Heart right ventricle (tissue), 16 donors: Measurements from ENCODE around the gene CFAP70. TPM values are rescaled to one million over a fixed set of nuclear protein-coding genes. Genes with fewer than 3 reads are reported as not detected.
A peak's percentile ranks its signal among the peaks of the same experiment; 100 is the strongest.

Source experiments
- ATAC-seq, 8 donors: fragments of 200-7000 bp; cut with Tn5 transposase; one replicate each; pipeline ENCODE4 v1.9.1; 2020; ENCODE audit warnings: mild to moderate bottlenecking in 8 of 8, moderate library complexity in 8 of 8, moderate number of reproducible peaks in 1 of 8
- DNase-seq, 2 donors: peaks; one replicate each; pipeline ENCODE4 v3.0.0-alpha.2; 2020
- H3K27ac ChIP-seq, 10 donors: fragments of 200-600 bp; sonication (generic) in 2 of 10; one replicate each; pipeline versions ENCODE4 v1.5.0 to v1.8.0; 2020 to 2022; ENCODE audit warnings: mild to moderate bottlenecking in 3 of 10
- H3K27me3 ChIP-seq, 7 donors: fragments of 200-600 bp; one replicate each; pipeline ENCODE4 v1.8.0; 2021 to 2022; ENCODE audit warnings: mild to moderate bottlenecking in 2 of 7
- H3K36me3 ChIP-seq, 9 donors: fragments of 200-600 bp; sonication (generic) in 1 of 9; one replicate each; pipeline versions ENCODE4 v1.5.0 to v1.8.0; 2020 to 2022; ENCODE audit warnings: mild to moderate bottlenecking in 2 of 9
- H3K4me1 ChIP-seq, 9 donors: fragments of 200-600 bp; sonication (generic) in 1 of 9; one replicate each; pipeline versions ENCODE4 v1.5.0 to v1.8.0; 2020 to 2022; ENCODE audit warnings: mild to moderate bottlenecking in 4 of 9
- H3K4me3 ChIP-seq, 10 donors: fragments of 200-600 bp; sonication (generic) in 2 of 10; one replicate each; pipeline versions ENCODE4 v1.5.0 to v1.8.0; 2020 to 2022; ENCODE audit warnings: mild to moderate bottlenecking in 7 of 10, moderate library complexity in 2 of 10
- H3K9me3 ChIP-seq, 11 donors: fragments of 200-600 bp in 10 of 11; sonication (generic) in 2 of 11; one replicate each; pipeline versions ENCODE4 v1.5.0 to v1.8.0; 2013 to 2022; ENCODE audit warnings: mild to moderate bottlenecking in 2 of 11, control low read depth in 1 of 11, moderate library complexity in 1 of 11
- CTCF ChIP-seq, 9 donors: fragments of 200-600 bp; sonication (generic) in 2 of 9; IDR thresholded peaks; one replicate each; pipeline versions ENCODE4 v1.5.0 to v1.8.0; 2021 to 2022; ENCODE audit warnings: antibody characterized with exemption in 9 of 9, mild to moderate bottlenecking in 5 of 9, moderate library complexity in 1 of 9
- WGBS, 2 donors: extraction: QIAGEN DNeasy Blood & Tissue Kit; methylation state at CpG; one replicate each; pipeline ENCODE4 v1.1.7; 2013; ENCODE audit warnings: inconsistent platforms in 1 of 2; 5-methylcytosine and 5-hydroxymethylcytosine counted together
- intact Hi-C, 10 donors: fragments of 100-400 bp; cut with DNase I; formaldehyde crosslinking; loops; one replicate each; pipeline versions ENCODE4 v1.11.1 to v1.14.2; 2022
- polyA plus RNA-seq, 2 donors: library from polyadenylated mRNA; stranded (reverse); fragments of 200-250 nt; gene quantifications; one replicate each; pipeline ENCODE4 v1.2.3, GENCODE V29; 2013
- total RNA-seq, 10 donors: library from RNA; stranded (reverse); fragmentation: NEBNext Ultra II Directional in 3 of 10; extraction: Animal tissue kit (Norgen Biotek cat#: 25700) in 3 of 10; gene quantifications; one replicate each; pipeline versions ENCODE4 v1.2.1 to v1.2.4, GENCODE V29; 2021 to 2023
- donor health status: Arrhythmogenic right ventricular cardiomyopathy.
- donor health status: ischemic (EF 13 %, LVEDD 7.1; RV severe dilation, severe dysfunction).
- donor health status: healthy with polysubstance abuse.
- donor health status: DM: no; HTN: yes; CAD: no.
- donor health status: DM: no; HTN: no; CAD: no.
- donor health status: ischemic (EF 25% LVEDD 6.9; RV normal size, moderate dysfunction).
- donor health status: ischemic (EF 25% LVEDD 5.7; RV mildly dilated, moderate dysfunction).
- donor health status: healthy.
- donor health status: DM: yes; HTN: yes; CAD: no.
- donor health status: Ischemic cardiomyopathy.
- donor health status: ischemic (EF 35%, LVEDD 5.7; RV mildly dilated, moderate dysfunction).
- donor health status: nonischemic (EF 11% LVEDD 7.7; RV severe dilation, severe dysfunction).
- donor health status: DM: yes; HTN: yes; CAD: no.
- donor health status: PGD.
- donor health status: ischemic (EF 29% LVEDD 5.4; RV normal size, mild dysfunction).
- donor health status: nonischemic (EF 23%, LVEDD 6.1; RV moderate dilation, normal function).

Gene CFAP70
- total and polyA plus RNA-seq, 12 donors = 0.25 to 5.4 (median 1.9) TPM

GRCh38 chr10:73405556-73405955 lies 46.9 kb upstream of the CFAP70 start:
- Histone ChIP-seq H3K9me3 (no peaks in the 10 kb centered on the region), H3K27ac (no peak overlapping the region), H3K27me3 (no peaks in the 10 kb centered on the region), H3K36me3 (peaks cover 0 to 19% (median 0%) of the 10 kb centered on the region in 9 donors), H3K4me3 (no peak overlapping the region), H3K4me1 (peaks cover 0 to 40% (median 20%) of the 10 kb centered on the region in 9 donors)
- WGBS, 2 donors = 80 to 83% methylated on average over 3 of the region's 3 CpGs
- DNase-seq = no peak
- intact Hi-C loops = no loop called here
- ATAC-seq = no peak
- no peak for TF ChIP-seq CTCF (IDR thresholded peaks at IDR 0.05)

- intact Hi-C loops = no loop called here
- H3K4me1 ChIP-seq = peaks cover 0 to 38% (median 29%) of the 10 kb centered on the region in 9 donors
- ATAC-seq (no peak), DNase-seq (no peak)
- H3K27ac ChIP-seq = no peak overlapping the region
- WGBS, 2 donors = 93 to 97% methylated on average over 9 of the region's 9 CpGs
- no peaks in the 10 kb centered on the region for H3K27me3 ChIP-seq
- H3K4me3 ChIP-seq = no peak overlapping the region
- no peaks in the 10 kb centered on the region for H3K9me3 ChIP-seq
- TF ChIP-seq CTCF (IDR thresholded peaks at IDR 0.05) = no peak
- H3K36me3 ChIP-seq = peaks cover 0 to 24% (median 0%) of the 10 kb centered on the region in 9 donors
Measured at GRCh38 chr10:73404690-73405089, 46.0 kb upstream of the CFAP70 start.

- WGBS, 2 donors = 96 to 98% methylated on average over 6 of the region's 6 CpGs
- Histone ChIP-seq H3K9me3 (no peaks in the 10 kb centered on the region), H3K27me3 (no peaks in the 10 kb centered on the region), H3K27ac (no peak overlapping the region), H3K4me3 (no peak overlapping the region), H3K36me3 (peaks cover 0 to 41% (median 8%) of the 10 kb centered on the region in 9 donors), H3K4me1 (peaks cover 0 to 39% (median 7%) of the 10 kb centered on the region in 9 donors)
- TF ChIP-seq CTCF (IDR thresholded peaks at IDR 0.05) = no peak
- ATAC-seq = no peak
- intact Hi-C loops = no loop called here
- DNase-seq = no peak
Measured at GRCh38 chr10:73401636-73402035, 43.0 kb upstream of the CFAP70 start.

GRCh38 chr10:73399063-73399462 lies 40.4 kb upstream of the CFAP70 start:
- ATAC-seq (peak in 3 of 8 donors; percentile 68 to 85 (median 82)), DNase-seq (no peak)
- Histone ChIP-seq H3K4me3 (no peak overlapping the region), H3K36me3 (peaks cover 0 to 66% (median 30%) of the 10 kb centered on the region in 9 donors), H3K27me3 (no peaks in the 10 kb centered on the region), H3K9me3 (no peaks in the 10 kb centered on the region), H3K27ac (peak overlapping the region in 3 of 10 donors; percentile 27 to 41 (median 27)), H3K4me1 (peaks cover 0 to 31% (median 5%) of the 10 kb centered on the region in 9 donors)
- 51 to 57% methylated on average over 4 of the region's 4 CpGs for WGBS, 2 donors
- intact Hi-C loops = no loop called here
- no peak for TF ChIP-seq CTCF (IDR thresholded peaks at IDR 0.05)
